ENCODE data around the gene WDR77.
A peak's percentile ranks its signal among the peaks of the same experiment; 100 is the strongest.

The WDR77 gene

GRCh38 chr1:111468717-111469100, 19.7 kb upstream of the WDR77 start:
- no peak for DNase-seq

DNA sequence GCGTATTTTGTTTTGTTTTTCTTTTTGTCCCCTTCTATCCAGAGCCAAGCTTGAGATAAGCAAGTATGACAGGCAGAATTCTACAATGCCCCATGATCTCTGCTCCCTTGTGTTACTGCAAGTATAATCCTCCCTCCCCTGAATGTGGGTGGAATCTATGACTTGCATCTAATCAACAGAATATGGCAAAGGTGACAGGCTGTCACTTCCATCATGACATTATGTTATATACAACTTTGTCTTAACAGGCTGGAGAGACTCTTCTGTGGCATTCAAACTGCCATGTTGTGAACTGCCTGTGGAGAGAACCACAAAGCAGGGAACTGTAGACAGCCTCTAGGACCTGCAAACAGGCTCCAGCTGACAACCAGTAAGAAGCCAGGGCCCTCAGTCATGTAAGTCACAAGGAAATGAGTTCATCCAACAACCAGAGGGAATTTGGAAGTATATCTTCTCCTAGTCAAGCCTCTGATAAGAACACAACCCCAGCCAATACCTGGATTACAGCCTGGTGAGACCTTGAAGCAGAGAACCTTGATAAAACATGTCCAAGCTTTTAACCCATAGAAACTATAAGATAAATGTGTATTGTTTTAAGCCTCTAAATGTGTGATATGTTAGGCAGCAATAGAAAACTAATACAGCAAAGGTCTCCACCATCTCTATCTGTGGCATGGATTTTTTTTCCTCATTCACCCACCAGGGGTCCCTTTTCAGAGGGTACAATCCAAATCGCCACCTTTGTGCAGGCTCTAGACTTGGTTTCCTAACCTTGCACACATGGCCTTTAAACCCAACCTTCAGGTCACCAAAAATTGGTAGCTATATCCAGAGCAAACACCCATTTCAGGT, 19.0 kb upstream of the WDR77 start:
- no peak for DNase-seq

GRCh38 chr1:111466480-111466879, 17.4 kb upstream of the WDR77 start:
- DNase-seq = no peak

DNA sequence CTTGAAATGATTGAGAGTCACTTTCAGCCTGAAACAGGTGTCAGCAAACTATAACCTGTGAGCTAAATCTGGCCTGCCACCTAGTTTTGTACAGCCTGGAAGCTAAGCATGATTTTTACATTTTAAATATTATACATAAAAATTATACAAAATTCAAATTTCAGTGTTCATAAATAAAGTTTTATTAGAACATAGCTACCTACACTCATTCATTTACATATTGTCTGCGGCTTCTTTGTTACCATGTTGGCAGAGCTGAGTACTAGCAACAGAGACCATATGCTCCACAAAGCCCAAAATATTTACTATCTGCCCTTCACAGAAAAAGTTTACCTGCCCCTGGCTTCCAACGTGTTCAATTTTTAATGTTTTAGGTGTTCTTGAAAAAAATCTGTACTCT, 16.7 kb upstream of the WDR77 start:
- DNase-seq = no peak

- DNase-seq = no peak
These were observed 14.1 kb upstream of the WDR77 start for GRCh38 chr1:111463029-111463683.

DNA sequence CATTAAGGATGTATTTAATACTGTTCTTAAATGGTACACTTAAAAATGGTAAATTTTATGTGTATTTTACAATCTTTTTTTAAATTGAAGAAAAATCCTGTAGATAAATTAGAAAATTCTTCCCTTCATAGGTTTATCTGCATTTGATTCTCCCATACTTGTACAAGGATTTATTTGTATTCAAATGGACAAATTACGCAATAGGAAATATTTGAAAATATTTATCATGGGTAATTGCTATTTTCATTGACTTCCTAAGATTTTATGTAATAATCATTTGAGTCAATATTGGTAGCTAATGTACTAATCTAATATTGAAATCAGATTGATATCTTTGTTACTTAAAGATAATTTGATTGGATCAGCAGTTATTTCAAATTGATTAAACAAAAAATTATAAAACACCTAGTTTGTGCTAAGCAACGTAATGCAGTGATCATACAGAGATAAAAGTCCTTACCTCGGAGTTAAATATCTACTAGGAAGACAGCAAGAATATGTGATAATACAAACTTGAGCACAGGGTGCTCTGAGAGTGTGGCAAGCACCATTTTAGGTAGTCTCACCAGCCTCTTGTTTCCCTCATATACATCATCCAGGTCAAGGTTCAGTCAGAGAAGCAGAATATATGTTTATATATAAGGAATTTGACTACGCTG, 13.4 kb upstream of the WDR77 start:
- no peak for DNase-seq

DNA sequence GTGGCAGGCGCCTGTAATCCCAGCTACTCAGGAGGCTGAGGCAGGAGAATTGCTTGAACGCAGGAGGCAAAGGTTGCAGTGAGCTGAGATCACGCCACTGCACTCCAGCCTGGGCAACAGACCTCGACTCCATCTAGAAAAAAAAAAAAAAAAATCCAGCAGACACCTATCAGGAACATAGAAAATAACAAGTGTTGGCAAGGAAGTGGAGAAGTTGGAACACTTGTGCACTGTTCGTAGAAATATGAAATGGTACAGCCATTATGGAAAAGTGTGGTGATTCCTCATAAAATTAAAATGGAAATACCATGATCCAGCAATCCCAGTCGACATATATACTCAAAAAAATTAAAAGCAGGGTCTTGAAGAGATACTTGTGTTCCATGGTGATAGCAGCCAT, 12.7 kb upstream of the WDR77 start:
- no peak for DNase-seq

DNA sequence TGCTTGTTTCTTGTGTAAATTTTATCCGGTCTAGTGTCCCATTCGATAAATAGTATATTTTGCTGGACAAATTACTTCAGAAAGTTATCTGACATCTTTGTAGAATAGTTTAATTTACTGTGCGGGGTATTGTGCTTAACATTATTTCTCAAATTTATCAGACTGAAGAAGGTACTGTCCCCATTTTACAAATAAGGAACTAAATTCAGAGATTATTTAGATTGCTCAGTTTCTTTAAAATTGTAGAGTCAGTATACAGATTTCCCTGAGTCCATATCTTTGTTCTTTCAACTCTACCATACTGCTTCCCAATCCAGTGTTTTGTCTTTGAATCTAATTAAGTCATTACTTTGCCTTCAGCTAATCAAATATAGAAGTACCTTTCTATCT, 6.6 kb upstream of the WDR77 start:
- DNase-seq = no peak

DNA sequence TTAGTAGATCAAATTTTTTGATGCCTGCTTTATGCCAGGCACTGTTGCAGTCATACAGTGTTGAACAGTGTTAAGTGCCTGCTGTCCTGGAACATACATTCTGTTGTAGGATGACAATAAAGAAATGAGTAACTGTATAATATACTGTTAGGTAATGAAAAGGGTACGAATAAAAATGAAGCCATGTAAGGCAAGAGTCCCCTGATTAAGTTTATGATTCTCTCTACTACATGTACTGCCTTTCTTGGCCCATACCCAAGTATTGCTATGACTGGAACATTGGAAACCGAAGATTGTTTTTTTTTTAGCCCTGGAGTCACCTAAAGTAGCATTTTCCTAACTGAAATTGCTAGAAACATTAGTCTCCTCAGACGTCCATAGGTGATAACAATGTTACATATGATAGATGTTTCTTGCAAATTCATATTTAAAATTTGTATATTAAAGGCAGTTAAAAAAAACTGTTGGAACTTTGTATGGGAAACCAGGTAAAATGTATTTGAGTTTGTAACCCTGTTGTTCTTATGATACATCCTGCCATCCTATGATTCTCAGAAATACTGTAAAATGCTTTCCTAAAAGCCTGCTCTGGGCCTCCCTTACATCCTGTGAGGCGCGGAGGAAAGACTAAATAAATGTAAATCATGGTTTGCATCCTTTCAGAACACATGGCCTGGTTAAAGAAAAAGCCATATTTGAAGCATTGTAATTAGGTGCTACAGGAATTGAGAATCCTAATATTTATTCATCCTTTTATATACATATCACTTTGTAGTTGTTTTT, 6.0 kb upstream of the WDR77 start:
- no peak for DNase-seq

DNA sequence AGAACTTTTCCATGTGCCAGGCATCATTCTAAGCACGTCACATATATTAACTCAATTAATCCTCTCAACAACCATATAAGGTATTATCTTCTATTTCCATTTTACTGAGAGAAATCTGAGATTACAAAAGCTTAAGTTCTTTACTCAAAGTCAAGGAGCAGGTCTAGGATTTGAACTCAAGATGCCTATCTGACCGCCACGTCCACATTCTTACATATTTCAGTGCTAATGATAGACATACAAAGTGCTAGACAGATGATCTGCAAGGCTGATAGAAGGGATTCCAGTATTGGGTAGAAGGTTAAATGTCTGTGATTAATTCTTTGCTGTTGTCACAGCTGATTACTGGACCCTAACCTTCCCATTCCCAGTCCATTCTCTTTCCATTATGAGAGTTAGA, 4.7 kb upstream of the WDR77 start:
- DNase-seq = no peak

DNA sequence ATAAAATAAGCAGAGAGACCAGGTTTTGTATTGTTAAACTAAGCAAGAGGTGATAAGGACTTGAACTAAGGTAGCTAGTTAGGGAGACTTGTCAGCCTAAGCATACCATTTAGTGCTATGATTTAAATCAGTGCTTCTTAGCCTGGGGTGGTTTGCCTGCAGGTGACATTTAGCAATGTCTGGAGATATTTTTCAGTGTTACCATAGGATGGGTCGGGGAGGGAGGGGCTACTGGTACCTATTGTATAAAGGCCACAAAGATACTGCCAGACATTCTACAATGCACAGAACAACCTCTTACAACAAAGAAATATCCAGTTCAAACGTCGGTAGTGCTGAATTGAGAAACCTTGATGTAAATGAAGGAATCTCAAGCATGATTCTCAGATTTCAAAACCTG, 3.5 kb upstream of the WDR77 start:
- no peak for DNase-seq

- no peak for DNase-seq
These were observed 1.1 kb upstream of the WDR77 start for GRCh38 chr1:111450185-111450584.

DNA sequence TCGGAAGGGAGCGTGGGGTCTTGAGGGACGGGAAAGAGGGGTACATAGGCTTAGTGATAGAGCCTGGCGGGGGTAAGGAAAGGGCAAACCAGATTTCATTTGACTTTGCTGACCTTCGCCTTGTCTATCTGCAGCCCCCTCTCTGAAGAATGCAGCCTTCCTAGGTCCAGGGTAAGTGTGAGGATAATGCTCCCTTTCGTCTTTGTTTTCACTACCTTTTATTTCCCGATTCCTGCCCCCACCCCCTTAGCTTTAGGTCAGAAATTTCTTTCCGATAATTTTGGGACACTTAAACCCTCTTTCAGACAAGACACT, 604 bp upstream of the WDR77 start:
- DNase-seq = no peak

- peak in 2 of 6 experiments; percentile 17 to 30 for DNase-seq
These were observed 556 bp downstream of the WDR77 start for GRCh38 chr1:111448482-111448917.

GRCh38 chr1:111446967-111447892, 1.8 kb downstream of the WDR77 start:
- DNase-seq = no peak

- no peak for DNase-seq
These were observed 2.5 kb downstream of the WDR77 start for GRCh38 chr1:111446546-111446945.

- DNase-seq = no peak
These were observed 5.0 kb downstream of the WDR77 start for GRCh38 chr1:111444031-111444430.

DNA sequence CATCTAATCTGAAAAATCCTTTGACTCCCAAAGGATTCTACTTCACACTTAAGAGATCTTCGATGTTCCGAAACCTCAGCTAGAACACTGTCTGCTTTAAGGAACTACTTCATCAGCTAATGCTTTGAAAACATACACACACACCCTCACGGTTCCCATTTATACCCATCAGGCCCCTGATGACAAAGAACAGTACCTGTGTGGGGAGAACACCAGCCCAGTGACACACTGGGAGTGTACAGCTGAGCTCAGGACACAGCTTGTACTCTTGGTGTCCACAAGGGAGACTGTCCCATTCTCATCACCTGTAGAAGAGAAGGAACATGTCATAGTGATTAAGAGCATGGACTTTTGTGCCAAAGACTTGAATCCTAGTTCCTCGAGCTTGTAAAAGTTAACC, 6.6 kb downstream of the WDR77 start:
- DNase-seq = no peak

DNA sequence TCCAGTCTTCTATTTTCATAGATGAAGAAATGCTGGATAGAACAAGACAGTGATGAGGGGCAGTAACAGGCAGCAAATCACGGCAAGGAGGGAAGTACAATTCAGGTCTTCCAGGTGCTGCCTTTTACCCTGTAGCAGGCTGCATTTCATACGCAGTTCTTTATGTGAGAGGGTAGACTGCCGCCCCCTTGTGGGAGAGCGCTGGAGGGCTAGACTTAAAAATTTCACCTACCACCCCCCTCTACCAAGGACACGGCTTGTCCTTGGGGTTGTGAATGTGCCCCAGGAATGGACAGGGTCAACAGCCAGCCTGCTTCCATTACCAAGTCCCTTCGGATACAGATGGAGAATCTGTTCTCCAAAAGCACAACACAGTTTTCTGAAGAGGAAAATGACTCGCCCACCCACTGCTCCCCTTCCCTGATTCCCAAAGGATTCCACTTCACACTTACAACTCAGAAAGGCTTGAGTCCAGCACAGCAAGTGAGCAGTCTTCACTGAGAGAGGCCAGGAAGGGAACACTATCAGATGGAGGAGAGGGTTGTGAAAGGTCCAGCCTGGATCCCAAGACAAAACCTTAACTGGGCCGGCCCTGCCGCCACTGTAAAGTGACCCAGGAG, 7.4 kb downstream of the WDR77 start:
- peak; percentile 45 to 71 (median 58) for DNase-seq

- DNase-seq = no peak
These were observed 9.3 kb downstream of the WDR77 start for GRCh38 chr1:111439461-111440351.

DNA sequence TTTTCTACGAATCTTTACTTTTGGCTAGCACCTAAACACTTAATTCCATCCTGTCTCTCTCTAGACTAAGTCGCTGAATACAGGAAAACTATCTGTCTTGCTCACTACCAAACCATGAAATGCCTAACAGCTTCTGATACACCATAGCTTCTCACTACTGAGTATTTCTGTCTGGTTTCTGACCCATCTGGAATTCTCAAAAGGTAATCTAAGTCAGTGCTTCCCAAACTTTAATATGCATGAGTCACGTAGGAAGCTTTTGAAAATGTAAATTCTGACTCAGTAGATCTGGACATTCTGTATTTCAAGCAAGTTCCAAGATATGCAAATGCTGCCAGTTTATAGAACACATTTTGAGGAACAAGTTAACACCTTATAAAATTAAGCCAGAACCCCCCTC, 12.3 kb downstream of the WDR77 start:
- no peak for DNase-seq

Measured in stimulated activated naive CD4-positive, alpha-beta T cell (primary cell).